ENCODE data around the gene TRIM25. TPM values are rescaled to one million over a fixed set of nuclear protein-coding genes. Genes with fewer than 3 reads are reported as not detected.

The TRIM25 gene
- total RNA-seq, 1 donor from 2014 or later = 17.2 TPM

DNA sequence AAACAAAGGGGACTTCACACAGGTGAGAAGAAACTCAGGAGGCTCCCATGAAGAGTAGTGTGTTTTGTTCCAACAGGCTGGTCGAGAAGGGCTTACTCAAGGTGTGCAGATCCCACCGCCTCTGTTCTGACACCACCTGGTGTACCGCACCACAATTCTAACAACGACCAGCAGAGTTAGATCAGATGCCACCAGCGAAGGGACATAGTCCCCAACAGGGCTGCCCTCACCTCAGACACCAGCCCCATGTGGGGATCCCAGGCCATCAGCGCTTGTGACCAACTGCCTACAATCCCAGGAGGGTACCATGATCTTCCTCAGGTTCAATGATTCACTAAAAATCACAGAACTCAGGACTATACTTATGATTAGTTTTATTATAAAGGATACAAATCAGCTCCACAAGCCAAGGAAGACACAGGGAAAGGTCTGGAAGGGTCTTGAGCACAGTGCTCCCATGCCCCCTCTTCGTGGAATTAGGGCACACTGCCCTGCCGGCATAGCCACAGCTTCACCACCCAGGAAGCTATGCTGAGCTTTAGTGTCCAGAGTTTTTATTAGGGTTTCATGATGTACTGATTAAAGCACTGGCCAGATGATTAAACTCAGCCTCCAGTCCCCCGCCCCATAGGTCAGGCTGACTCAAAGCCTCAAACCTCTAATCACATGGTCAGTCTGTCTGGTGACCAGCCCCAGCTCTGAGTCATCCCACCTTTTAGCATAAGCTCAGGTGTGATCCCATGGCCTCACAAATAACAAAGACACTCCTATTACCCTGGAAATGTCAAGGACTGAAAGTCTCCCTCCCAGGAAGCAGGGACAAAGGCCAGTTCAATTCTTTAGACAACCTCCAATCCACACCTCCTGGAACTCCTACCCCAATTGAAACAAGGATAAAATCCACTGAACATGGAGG lies 26.0 kb downstream of the TRIM25 start:
- H3K36me3 ChIP-seq = peaks cover 62% of the 10 kb centered on the region
- intact Hi-C loops (cut with micrococcal nuclease) = no loop called here
- no peak for DNase-seq
- H3K9me3 ChIP-seq (replicated peaks) = peaks cover 13% of the 10 kb centered on the region
- H3K27me3 ChIP-seq (ENCODE audit: low read depth) = no peaks in the 10 kb centered on the region
- no peaks in the 10 kb centered on the region for H3K4me1 ChIP-seq
- H3K27ac ChIP-seq (replicated peaks) = no peak overlapping the region
- no peak for TF ChIP-seq CTCF (IDR thresholded peaks at IDR 0.05; ENCODE audit: borderline replicate concordance)
- H3K4me3 ChIP-seq = no peak overlapping the region

- Histone ChIP-seq H3K27me3 (ENCODE audit: low read depth) (no peaks in the 10 kb centered on the region), H3K9me3 (replicated peaks) (peaks cover 13% of the 10 kb centered on the region), H3K36me3 (peaks cover 55% of the 10 kb centered on the region), H3K4me3 (no peak overlapping the region), H3K27ac (replicated peaks) (no peak overlapping the region), H3K4me1 (no peaks in the 10 kb centered on the region)
- no peak for TF ChIP-seq CTCF (IDR thresholded peaks at IDR 0.05; ENCODE audit: borderline replicate concordance)
- DNase-seq = no peak
- intact Hi-C loops (cut with micrococcal nuclease) = no loop called here
Measured at GRCh38 chr17:56887105-56887504, 26.7 kb downstream of the TRIM25 start.

DNA sequence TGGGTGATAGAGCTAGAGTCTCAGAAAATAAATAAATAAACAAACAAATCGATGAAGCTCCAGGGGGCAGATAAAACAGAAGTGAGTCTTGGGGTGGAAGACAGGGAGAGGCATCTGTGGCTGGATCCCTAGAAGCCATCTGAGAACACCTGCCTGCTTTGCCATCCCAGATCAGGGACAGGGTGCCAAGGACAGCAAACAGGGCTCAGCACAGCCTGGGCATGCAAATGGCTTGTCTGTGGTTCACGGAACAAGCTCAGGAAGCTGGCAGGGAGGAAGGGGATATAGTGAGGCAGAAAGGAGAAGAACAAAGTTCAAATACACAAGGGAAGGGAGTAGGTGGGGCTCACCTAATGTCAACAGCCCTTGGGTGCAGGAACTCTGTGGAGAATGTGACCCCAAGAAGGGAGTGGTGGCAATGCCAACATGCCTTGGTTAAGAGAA lies 27.5 kb downstream of the TRIM25 start:
- Histone ChIP-seq H3K4me1 (no peaks in the 10 kb centered on the region), H3K4me3 (no peak overlapping the region), H3K9me3 (replicated peaks) (peaks cover 13% of the 10 kb centered on the region), H3K27ac (replicated peaks) (no peak overlapping the region), H3K36me3 (peaks cover 47% of the 10 kb centered on the region), H3K27me3 (ENCODE audit: low read depth) (no peaks in the 10 kb centered on the region)
- no peak for TF ChIP-seq CTCF (IDR thresholded peaks at IDR 0.05; ENCODE audit: borderline replicate concordance)
- intact Hi-C loops (cut with micrococcal nuclease) = no loop called here
- DNase-seq = no peak

DNA sequence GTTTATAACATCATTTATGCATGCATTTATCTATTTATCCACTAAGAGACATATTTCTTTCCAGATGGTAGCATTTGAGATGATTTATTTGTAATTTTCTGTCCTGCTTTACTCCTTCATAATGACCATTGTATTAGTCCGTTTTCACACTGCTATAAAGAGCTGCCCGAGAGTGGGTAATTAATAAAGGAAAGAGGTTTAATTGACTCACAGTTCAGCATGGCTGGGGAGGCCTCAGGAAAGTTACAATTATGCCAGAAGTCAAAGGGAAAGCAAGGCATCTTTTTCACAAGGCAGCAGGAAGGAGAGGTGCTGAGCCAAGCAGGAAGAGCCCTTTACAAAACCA lies 28.6 kb downstream of the TRIM25 start:
- no peak for DNase-seq
- Histone ChIP-seq H3K4me1 (no peaks in the 10 kb centered on the region), H3K4me3 (no peak overlapping the region), H3K27ac (replicated peaks) (no peak overlapping the region), H3K36me3 (peaks cover 37% of the 10 kb centered on the region), H3K9me3 (replicated peaks) (peaks cover 13% of the 10 kb centered on the region), H3K27me3 (ENCODE audit: low read depth) (no peaks in the 10 kb centered on the region)
- no peak for TF ChIP-seq CTCF (IDR thresholded peaks at IDR 0.05; ENCODE audit: borderline replicate concordance)
- intact Hi-C loops (cut with micrococcal nuclease) = no loop called here

- Histone ChIP-seq H3K9me3 (replicated peaks) (peaks cover 13% of the 10 kb centered on the region), H3K27me3 (ENCODE audit: low read depth) (no peaks in the 10 kb centered on the region), H3K36me3 (peaks cover 32% of the 10 kb centered on the region), H3K27ac (replicated peaks) (no peak overlapping the region), H3K4me3 (no peak overlapping the region), H3K4me1 (no peaks in the 10 kb centered on the region)
- no peak for DNase-seq
- intact Hi-C loops (cut with micrococcal nuclease) = no loop called here
- TF ChIP-seq CTCF (IDR thresholded peaks at IDR 0.05; ENCODE audit: borderline replicate concordance) = no peak
Measured at GRCh38 chr17:56884483-56885311, 29.2 kb downstream of the TRIM25 start.

All from left ventricle myocardium inferior (tissue), 1 donor.